ENCODE measurements around the gene GP1BA.

DNA sequence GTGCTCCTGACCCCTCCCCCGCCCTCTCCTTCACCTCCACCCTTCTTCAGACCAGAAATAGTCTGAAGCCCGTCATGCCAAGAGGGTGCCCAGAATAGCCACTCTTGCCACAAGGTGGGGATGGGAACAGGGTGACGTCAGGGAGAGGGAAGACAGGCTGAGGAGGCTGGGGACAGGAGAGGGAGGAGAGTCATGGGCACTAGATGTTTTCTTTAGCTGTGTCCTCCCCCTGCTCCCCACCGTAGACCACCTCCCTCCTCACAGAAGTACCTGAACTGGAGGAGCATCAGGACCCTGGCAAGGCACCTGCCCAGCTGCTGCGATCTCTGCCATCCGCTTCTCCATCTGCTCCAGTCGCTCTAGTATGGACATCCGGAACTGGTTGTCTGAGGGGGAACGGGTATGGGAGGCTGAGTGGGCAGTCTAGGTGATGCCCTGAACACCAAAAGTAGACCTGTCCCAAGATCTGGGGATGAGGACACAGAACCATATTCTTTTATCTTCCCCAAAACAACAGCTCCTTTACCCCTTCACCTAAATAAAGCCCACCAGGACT lies 42.1 kb downstream of the GP1BA start:
- TF ChIP-seq RBBP5 (IDR thresholded peaks at IDR 0.05; ENCODE audit: borderline replicate concordance, low read depth, low read length) = no peak
- no peak; a peak in 1 of 3 replicates for TF ChIP-seq POLR2A (IDR thresholded peaks at IDR 0.05; ENCODE audit: control extremely low read depth in 1 of 2, low read depth in 2 of 2, low read length in 2 of 2)
- TF ChIP-seq, protein P1, sequence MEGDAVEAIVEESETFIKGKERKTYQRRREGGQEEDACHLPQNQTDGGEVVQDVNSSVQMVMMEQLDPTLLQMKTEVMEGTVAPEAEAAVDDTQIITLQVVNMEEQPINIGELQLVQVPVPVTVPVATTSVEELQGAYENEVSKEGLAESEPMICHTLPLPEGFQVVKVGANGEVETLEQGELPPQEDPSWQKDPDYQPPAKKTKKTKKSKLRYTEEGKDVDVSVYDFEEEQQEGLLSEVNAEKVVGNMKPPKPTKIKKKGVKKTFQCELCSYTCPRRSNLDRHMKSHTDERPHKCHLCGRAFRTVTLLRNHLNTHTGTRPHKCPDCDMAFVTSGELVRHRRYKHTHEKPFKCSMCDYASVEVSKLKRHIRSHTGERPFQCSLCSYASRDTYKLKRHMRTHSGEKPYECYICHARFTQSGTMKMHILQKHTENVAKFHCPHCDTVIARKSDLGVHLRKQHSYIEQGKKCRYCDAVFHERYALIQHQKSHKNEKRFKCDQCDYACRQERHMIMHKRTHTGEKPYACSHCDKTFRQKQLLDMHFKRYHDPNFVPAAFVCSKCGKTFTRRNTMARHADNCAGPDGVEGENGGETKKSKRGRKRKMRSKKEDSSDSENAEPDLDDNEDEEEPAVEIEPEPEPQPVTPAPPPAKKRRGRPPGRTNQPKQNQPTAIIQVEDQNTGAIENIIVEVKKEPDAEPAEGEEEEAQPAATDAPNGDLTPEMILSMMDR (IDR thresholded peaks at IDR 0.05; ENCODE audit: control extremely low read depth in 1 of 3, insufficient read depth in 1 of 3, low read depth in 1 of 3, low read length in 3 of 3) = no peak
